GM10248 (cell line): ENCODE data around the gene TTLL6.

ENCODE experiments used
- CTCF ChIA-PET: fragments of 300-600 bp; sonication (Branson Sonifier 250); formaldehyde crosslinking; extraction: SDS; loops from one replicate; lab custom pipeline; 2021; ENCODE audit warnings: antibody characterized with exemption; lab: Yijun Ruan, JAX
- POLR2A ChIA-PET: fragments of 350-650 bp; sonication (Branson Sonifier 250); formaldehyde crosslinking; extraction: SDS; loops from one replicate; lab custom pipeline; 2020; ENCODE audit warnings: antibody characterized with exemption; lab: Yijun Ruan, JAX
- DNase-seq: peaks from one replicate; pipeline ENCODE4 v3.0.0; 2012; ENCODE audit errors: extremely low spot score
- CTCF ChIP-seq: IDR thresholded peaks from 2 replicates; pipeline ENCODE4 v1.5.1; 2012; ENCODE audit warnings: mild to moderate bottlenecking, low read depth; ENCODE audit errors: extremely low read depth, missing control alignments, control extremely low read depth

The TTLL6 gene

GRCh38 chr17:48792033-48792798 is 24.8 kb downstream of the TTLL6 start:
- TF ChIP-seq CTCF: no peak
- DNase-seq: no peak
- POLR2A ChIA-PET: no interaction called here
- CTCF ChIA-PET: interaction anchor here (1.2 to 9.2 kb wide), 11 partner anchors 10 to 123 kb away, joined by 3 to 79 read pairs (median 6); partner anchors contain the start of genes HOXB13 and PRAC2

- peak; percentile 62 for TF ChIP-seq CTCF
- peak; percentile 70 for DNase-seq
- CTCF ChIA-PET: interaction anchor here (0.7 to 9.2 kb wide), 20 partner anchors 9 to 124 kb away, joined by 3 to 79 read pairs (median 4); partner anchors contain the start of genes ATP5MC1, HOXB13 and PRAC2
- POLR2A ChIA-PET: no interaction called here
Observed at GRCh38 chr17:48791128-48792032, 25.6 kb downstream of the TTLL6 start.

- DNase-seq: no peak
- no peak for TF ChIP-seq CTCF
- ChIA-PET CTCF (interaction anchor here (0.7 to 9.2 kb wide), 17 partner anchors 8 to 119 kb away, joined by 3 to 79 read pairs (median 4); partner anchors contain the start of genes ATP5MC1, HOXB13 and PRAC2), POLR2A (no interaction called here)
Observed at GRCh38 chr17:48790607-48791127, 26.4 kb downstream of the TTLL6 start.

GRCh38 chr17:48787828-48788227 is 29.2 kb downstream of the TTLL6 start:
- DNase-seq: no peak
- POLR2A ChIA-PET: interaction anchor here (0.5 kb wide), 1 partner anchor 116 kb away, joined by 8 read pairs; no protein-coding TSS in a partner anchor
- no peak for TF ChIP-seq CTCF
- CTCF ChIA-PET: interaction anchor here (1.3 to 9.2 kb wide), 4 partner anchors 14 to 245 kb away, joined by 3 to 79 read pairs (median 31); partner anchors contain the start of genes HOXB13 and PRAC2

- CTCF ChIA-PET: interaction anchor here (0.9 kb wide), 1 partner anchor 12 kb away, joined by 4 read pairs; no protein-coding TSS in a partner anchor
- DNase-seq: no peak
- no peak for TF ChIP-seq CTCF
- POLR2A ChIA-PET: interaction anchor here (0.6 kb wide), 1 partner anchor 323 kb away, joined by 3 read pairs; no protein-coding TSS in a partner anchor
Observed at GRCh38 chr17:48779421-48779820, 37.6 kb downstream of the TTLL6 start.

GRCh38 chr17:48776602-48777001 is 40.4 kb downstream of the TTLL6 start:
- DNase-seq: no peak
- CTCF ChIA-PET: interaction anchor here (1.8 kb wide), 1 partner anchor 98 kb away, joined by 4 read pairs; no protein-coding TSS in a partner anchor

More at GRCh38 chr17:48776602-48777001, 40.4 kb downstream of the TTLL6 start:
- TF ChIP-seq CTCF: no peak
- POLR2A ChIA-PET: no interaction called here
